Peyer's patch (tissue), 4 donors: ENCODE measurements around the gene SLC2A1. TPM values are rescaled to one million over a fixed set of nuclear protein-coding genes. Genes with fewer than 3 reads are reported as not detected.

Experiments
- DNase-seq, 3 donors: peaks; one replicate each; pipeline ENCODE4 v3.0.0-alpha.2; 2017 to 2019
- H3K27ac ChIP-seq, 4 donors: fragments of 200-600 bp; sonication (generic); one replicate each; pipeline ENCODE4 v1.5.1; 2016 to 2019
- H3K27me3 ChIP-seq, 2 donors: fragments of 200-600 bp; sonication (generic); one replicate each; pipeline ENCODE4 v1.5.1; 2019
- H3K36me3 ChIP-seq, 3 donors: fragments of 200-600 bp; sonication (generic); one replicate each; pipeline ENCODE4 v1.5.1; 2016 to 2019
- H3K4me1 ChIP-seq, 4 donors: fragments of 200-600 bp; sonication (generic); one replicate each; pipeline ENCODE4 v1.5.1; 2016 to 2019
- H3K4me3 ChIP-seq, 4 donors: fragments of 200-600 bp; sonication (generic); 1 replicate in 3 of 4; 2 replicates in 1 of 4; pipeline ENCODE4 v1.5.1; 2016 to 2019; ENCODE audit warnings: mild to moderate bottlenecking in 1 of 4
- H3K9me3 ChIP-seq, 4 donors: fragments of 200-600 bp; sonication (generic); one replicate each; pipeline ENCODE4 v1.5.1; 2016 to 2019; ENCODE audit warnings: mild to moderate bottlenecking in 1 of 4
- CTCF ChIP-seq, 6 experiments: fragments of 450-650 bp in 4 of 6; fragments of 200-600 bp in 2 of 6; sonication (generic) in 1 of 6; IDR thresholded peaks; one replicate each; pipeline ENCODE4 v1.5.1; 2017 to 2019; ENCODE audit warnings: antibody characterized with exemption in 6 of 6, mild to moderate bottlenecking in 3 of 6, moderate library complexity in 1 of 6
- POLR2A ChIP-seq, 2 donors: fragments of 450-650 bp; IDR thresholded peaks; one replicate each; pipeline ENCODE4 v1.5.1; 2017; ENCODE audit warnings: antibody characterized with exemption in 2 of 2, mild to moderate bottlenecking in 2 of 2, moderate library complexity in 2 of 2
- total RNA-seq, 4 donors: library from RNA; depleted of rRNA; stranded (reverse); fragments of >200 nt; gene quantifications; one replicate each; pipeline ENCODE4 v1.1.0, GENCODE V29; 2016

SLC2A1 gene
- total RNA-seq, 4 donors from 2014 or later = 15.7 to 35.7 (median 32.3) TPM

DNA sequence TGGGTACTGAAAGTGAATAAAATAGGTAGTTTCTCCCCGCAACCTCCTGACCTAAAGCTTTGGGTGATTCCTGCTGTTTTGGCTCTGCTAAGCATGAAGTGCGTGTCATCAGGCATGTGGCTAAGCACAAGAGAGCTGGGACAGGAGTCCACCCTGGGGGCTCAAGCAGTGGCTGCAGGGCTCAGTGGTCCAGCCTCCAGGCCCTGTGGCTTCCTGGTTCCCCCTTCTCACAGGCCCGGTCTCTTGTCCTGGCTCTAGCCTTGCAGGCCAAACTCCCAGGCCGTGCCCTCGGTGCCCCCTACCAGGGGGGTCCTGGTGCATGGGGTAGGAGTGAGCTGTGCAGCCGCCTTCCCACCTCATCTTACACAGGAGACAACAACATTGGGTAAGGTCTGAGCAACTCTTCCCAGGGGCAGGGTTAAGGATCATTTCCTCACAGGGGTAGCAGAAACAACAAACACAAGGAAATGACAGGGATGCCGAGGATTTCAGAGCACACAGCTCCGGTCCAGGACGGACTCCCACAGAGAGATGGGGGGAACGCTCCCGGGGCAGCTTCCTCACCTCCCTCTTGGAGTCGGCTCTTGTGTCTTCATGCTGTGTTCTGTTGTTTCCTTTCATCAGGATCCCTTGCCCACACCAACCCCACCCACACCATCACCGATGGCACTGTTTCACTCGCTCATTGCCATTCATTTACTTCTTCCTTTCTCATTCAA lies 19.8 kb upstream of the SLC2A1 start:
- Histone ChIP-seq H3K9me3 (no peaks in the 10 kb centered on the region), H3K36me3 (no peaks in the 10 kb centered on the region), H3K4me1 (no peaks in the 10 kb centered on the region), H3K4me3 (no peak overlapping the region), H3K27me3 (no peaks in the 10 kb centered on the region), H3K27ac (no peak overlapping the region)
- TF ChIP-seq CTCF (IDR thresholded peaks at IDR 0.05) (no peak), POLR2A (IDR thresholded peaks at IDR 0.05) (no peak)
- no peak for DNase-seq

GRCh38 chr1:42977653-42978052 lies 19.0 kb upstream of the SLC2A1 start:
- TF ChIP-seq CTCF (IDR thresholded peaks at IDR 0.05) (no peak), POLR2A (IDR thresholded peaks at IDR 0.05) (no peak)
- DNase-seq = no peak
- Histone ChIP-seq H3K27ac (no peak overlapping the region), H3K9me3 (no peaks in the 10 kb centered on the region), H3K36me3 (no peaks in the 10 kb centered on the region), H3K4me3 (no peak overlapping the region), H3K27me3 (no peaks in the 10 kb centered on the region), H3K4me1 (no peaks in the 10 kb centered on the region)

- H3K4me1 ChIP-seq = no peaks in the 10 kb centered on the region
- no peak for DNase-seq
- H3K9me3 ChIP-seq = no peaks in the 10 kb centered on the region
- no peaks in the 10 kb centered on the region for H3K27me3 ChIP-seq
- no peaks in the 10 kb centered on the region for H3K36me3 ChIP-seq
- TF ChIP-seq POLR2A (IDR thresholded peaks at IDR 0.05) = no peak
- TF ChIP-seq CTCF (IDR thresholded peaks at IDR 0.05) = no peak
- no peak overlapping the region for H3K27ac ChIP-seq
- no peak overlapping the region for H3K4me3 ChIP-seq
Measured at GRCh38 chr1:42975561-42976225, 17.0 kb upstream of the SLC2A1 start.

DNA sequence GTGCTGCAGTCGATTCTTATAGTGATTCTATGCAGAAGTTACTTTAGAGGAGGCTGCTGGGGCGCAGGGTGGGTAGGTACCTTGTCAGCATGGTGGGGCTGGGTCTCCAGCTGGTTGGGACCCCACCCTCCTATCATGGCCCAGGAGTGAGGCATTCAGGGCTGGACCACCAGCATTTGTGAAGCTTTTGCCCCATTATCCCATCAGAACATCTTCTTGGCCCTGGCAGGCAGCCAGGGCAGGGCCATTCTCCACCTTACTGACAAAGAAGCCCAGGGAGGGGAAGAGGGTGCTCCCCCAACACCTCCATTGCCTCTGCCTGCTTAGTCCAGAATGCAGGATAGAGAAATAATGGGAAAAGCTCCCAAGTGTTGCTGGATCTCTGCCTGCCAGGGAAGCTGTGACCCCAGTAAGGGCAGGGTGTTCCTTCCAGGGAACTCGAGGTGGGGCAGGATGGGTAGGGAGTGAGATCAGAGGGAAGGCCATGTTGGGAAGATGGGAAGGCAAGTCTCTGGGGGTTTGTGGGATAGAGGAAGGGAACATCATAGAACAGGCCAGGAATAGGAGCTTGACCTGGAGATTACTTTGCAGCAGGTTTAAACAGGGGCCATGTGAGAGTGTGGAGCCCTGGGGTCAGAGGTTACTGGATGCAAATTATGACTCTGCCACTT lies 16.2 kb upstream of the SLC2A1 start:
- Histone ChIP-seq H3K27me3 (no peaks in the 10 kb centered on the region), H3K4me3 (no peak overlapping the region), H3K27ac (no peak overlapping the region), H3K4me1 (no peaks in the 10 kb centered on the region), H3K36me3 (no peaks in the 10 kb centered on the region), H3K9me3 (no peaks in the 10 kb centered on the region)
- DNase-seq = no peak
- TF ChIP-seq POLR2A (IDR thresholded peaks at IDR 0.05) (no peak), CTCF (IDR thresholded peaks at IDR 0.05) (no peak)

GRCh38 chr1:42973799-42974198 lies 15.1 kb upstream of the SLC2A1 start:
- peak overlapping the region in 1 of 4 donors; percentile 29 for H3K27ac ChIP-seq
- no peak overlapping the region for H3K4me3 ChIP-seq
- no peaks in the 10 kb centered on the region for H3K36me3 ChIP-seq
- H3K27me3 ChIP-seq = no peaks in the 10 kb centered on the region
- H3K9me3 ChIP-seq = no peaks in the 10 kb centered on the region
- TF ChIP-seq CTCF (IDR thresholded peaks at IDR 0.05) (no peak), POLR2A (IDR thresholded peaks at IDR 0.05) (no peak)
- DNase-seq = no peak
- no peaks in the 10 kb centered on the region for H3K4me1 ChIP-seq
